Astrocyte of the hippocampus (primary cell): Measurements from ENCODE around the gene ARHGAP26.

Source experiments
- DNase-seq: peaks from one replicate; pipeline ENCODE4 v3.0.0; 2011; ENCODE audit warnings: low read depth, low spot score

Gene ARHGAP26

GRCh38 chr5:143036146-143036927 is 266.2 kb downstream of the ARHGAP26 start:
- no peak for DNase-seq

DNA sequence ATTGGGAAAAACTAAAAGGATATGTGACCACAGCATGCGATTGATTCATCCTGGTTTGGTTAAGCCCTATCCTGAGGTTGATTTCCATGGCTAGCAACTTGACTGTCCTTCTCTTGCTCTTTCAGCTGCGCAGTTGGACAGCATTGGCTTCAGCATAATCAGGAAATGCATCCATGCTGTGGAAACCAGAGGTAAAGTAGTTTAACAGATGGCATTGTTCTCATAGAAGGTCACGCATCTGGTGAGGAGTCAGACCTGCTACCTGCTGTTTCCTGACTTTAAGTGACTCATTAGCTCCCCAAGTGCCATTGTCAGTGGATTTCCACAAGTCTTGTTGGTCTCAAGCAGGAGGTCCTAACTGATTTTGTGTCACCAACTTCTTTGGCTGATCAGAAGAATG is 266.9 kb downstream of the ARHGAP26 start:
- DNase-seq = no peak

DNA sequence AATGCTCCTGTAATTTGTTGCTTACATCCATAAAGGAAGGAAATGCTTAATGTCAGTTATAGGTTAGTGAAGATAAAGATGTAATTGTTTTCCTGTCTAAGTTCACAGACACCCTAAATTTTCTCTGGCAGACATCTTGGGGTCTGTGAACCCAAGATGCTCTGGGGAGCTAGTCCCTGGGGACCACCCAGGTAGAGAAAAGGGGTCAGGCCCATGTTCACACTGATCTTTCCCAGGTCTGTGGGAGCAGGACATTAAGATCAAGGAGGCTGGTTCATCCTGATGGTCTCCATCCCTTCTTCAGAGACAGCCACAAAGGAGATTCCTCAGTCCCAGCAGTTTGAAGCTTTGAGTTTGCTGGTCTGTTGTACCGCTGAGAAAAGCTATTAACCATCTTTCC is 267.5 kb downstream of the ARHGAP26 start:
- DNase-seq = no peak

- no peak for DNase-seq
Measured at GRCh38 chr5:143040622-143041021, 270.4 kb downstream of the ARHGAP26 start.

DNA sequence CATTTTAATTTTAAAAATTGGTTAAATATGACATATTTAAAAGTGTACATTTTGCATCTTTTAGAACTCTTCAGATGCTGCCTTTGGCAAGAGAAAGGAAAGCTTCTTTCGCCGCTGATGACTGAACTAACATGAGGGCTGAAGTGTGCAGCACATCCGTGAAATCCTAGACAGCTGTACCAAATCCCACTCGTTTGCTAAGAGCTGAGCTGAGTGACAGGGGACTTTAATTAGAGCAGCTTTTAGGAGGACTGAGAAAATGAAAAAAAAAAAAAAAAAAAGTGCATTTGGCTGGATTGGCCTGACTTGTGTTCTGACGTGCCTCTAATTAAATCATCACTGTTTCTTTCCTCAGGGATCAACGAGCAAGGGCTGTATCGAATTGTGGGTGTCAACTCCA is 271.3 kb downstream of the ARHGAP26 start:
- no peak for DNase-seq

GRCh38 chr5:143041972-143042770 is 272.0 kb downstream of the ARHGAP26 start:
- DNase-seq = no peak

- no peak for DNase-seq
Measured at GRCh38 chr5:143044265-143044664, 274.1 kb downstream of the ARHGAP26 start.

DNA sequence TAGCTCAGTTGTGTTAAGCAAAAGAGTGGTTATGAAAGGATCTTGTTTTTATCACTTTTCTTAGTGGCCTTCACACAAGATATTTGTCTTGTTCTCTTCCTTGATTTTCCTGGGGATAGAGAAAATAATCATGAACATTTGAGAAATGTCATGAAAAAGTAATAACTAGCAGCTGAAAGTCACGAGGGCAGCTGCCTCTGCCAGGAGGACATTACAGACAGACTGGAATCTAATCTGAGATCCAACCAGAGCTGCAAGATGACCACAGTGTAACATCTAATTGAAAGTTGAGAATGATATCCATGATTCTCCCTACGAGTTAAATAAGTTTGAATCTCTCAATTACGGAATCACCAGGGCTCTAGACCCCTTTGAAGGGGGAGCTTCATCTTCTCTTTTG is 274.9 kb downstream of the ARHGAP26 start:
- no peak for DNase-seq

- no peak for DNase-seq
Measured at GRCh38 chr5:143046314-143046713, 276.1 kb downstream of the ARHGAP26 start.

DNA sequence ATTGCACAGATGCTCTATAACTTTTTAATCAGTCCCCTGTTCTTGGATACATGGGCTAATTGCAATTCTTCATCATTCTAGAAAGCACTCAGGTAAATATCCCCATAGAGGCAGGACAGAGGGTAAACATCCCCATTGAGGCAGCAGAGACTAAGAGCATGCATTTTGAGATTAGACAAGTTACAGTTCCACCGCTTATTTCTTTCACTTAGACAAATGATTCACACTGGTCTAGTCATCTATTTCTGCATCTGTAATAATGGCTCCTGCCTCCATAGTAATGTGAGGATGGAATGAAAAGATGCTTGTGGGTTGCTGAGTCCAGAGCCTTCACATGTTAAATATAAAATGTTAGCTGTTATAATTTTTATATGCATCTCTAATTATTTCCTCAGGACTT is 276.9 kb downstream of the ARHGAP26 start:
- no peak for DNase-seq

GRCh38 chr5:143050183-143050582 is 280.0 kb downstream of the ARHGAP26 start:
- DNase-seq = no peak

DNA sequence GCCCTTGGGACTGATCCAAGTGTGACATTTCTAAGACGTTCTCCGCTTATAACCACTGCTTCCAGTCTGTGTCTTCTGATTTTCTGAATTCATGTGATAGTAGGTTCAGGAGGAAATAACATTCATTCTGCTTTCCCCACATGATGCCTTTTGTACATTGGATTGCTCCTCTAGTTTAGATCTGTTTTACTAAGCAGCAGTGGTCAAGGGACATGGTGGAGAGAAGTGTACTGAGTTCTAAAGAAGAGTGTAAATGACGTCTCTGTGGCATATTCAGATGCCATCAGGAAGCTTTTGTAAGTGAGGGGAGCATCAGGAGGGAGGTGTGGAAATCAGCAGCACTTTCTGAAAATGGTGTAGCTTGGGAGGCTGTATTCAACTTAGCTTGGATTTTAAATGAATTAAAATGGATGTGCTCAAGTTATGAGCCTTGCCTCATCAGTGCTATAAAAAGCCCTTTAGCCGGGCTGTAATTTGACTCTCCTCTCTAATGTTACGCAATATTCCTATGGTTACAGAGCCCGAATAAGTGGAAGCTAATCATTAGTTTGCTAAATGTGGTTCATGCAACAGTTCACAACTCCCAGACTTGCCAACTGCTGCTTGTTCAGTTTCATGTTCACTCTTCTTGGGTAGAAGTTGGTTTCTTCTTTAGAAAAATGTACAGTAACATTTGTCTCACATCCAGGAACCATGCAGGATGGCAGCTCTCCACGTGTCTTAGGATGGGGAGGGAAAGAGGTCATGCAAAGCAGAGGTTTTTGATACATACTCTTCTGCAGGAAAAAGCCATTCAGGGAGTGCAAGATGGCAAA is 281.3 kb downstream of the ARHGAP26 start:
- DNase-seq = peak; percentile 76

GRCh38 chr5:143052967-143053682 is 282.9 kb downstream of the ARHGAP26 start:
- DNase-seq = no peak

- DNase-seq = no peak
Measured at GRCh38 chr5:143053780-143054179, 283.6 kb downstream of the ARHGAP26 start.

DNA sequence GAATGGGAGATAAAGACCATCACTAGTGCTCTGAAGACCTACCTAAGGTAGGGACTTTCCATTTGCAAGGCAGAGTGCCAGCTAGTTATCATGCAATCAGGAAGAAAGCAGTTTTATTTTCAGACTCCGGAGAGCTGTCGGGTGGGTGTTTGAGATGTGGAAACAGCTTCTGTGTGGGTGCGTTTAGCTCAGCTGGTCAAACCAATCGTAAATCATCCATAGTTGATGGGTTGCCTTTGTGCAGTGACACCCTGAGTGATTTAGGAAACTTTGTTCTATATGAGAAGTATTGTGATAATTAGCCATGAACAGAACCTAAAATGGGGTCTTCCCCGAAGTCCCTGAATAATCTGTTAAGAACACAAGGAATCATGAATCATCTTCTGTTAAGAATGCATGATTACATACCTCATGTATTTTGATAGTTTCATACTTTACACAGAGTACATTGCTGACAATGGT is 284.3 kb downstream of the ARHGAP26 start:
- DNase-seq = peak; percentile 17

- DNase-seq = peak; percentile 27
Measured at GRCh38 chr5:143055596-143056338, 285.6 kb downstream of the ARHGAP26 start.

- DNase-seq = no peak
Measured at GRCh38 chr5:143056339-143056704, 286.1 kb downstream of the ARHGAP26 start.

- no peak for DNase-seq
Measured at GRCh38 chr5:143056792-143057579, 286.8 kb downstream of the ARHGAP26 start.

DNA sequence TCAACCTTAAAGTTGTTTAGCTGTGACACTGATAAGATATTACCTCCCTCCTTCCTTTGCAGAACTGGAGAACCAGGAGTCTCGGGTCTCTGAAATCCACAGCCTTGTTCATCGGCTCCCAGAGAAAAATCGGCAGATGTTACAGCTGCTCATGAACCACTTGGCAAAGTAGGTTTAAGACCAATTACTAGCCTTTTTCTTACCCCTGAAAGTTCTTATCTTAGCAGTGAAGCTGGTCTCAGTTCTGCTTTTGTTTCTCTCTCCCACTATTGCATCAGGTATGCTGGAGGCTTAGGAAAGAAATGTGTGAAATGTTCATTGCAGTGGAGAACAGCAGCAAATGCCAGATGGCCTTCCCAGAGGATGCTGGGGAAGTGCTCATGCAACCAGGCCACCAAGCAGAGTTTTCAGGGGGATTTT is 287.4 kb downstream of the ARHGAP26 start:
- no peak for DNase-seq

DNA sequence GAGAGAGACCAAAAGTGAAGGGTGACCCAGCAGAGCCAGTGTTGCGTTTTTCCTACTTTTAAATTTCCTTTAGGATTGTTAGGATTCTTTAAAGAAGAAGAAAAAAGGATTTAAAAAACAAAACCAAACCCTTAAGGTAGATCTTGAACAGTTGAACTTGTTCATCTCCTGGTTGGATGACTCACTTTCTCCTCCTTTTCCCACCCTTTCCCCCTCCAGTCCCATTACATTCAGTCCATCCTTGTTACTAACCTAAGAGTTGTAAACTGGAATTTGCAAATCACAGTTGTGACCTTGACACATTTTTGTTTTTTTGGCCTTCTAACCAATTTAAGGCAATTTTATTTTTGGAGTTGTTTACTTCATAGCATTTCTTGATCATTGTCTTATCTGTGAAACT is 289.2 kb downstream of the ARHGAP26 start:
- no peak for DNase-seq
